ENCODE measurements around the gene FNDC3B.

The FNDC3B gene

DNA sequence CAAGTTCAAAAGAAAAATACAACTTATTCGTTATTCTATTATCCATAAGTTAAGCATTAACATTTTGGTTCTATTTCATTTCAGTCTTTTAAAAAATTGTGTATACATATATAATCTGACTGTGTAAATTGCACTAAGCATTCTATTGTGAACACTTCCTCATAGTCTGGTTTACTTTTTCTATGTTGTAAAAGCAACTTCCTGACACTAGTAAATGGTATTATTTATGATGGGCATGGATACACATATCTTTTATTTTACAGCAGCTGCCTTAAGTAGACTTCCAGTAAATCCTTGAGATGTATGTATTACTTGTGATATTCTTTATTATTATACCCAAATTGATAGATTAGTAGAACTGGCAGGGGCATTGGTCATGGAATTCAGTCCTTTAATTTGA lies 58.2 kb downstream of the FNDC3B start:
- no peak for DNase-seq (ENCODE audit: low spot score)
- TF ChIP-seq, protein P1, sequence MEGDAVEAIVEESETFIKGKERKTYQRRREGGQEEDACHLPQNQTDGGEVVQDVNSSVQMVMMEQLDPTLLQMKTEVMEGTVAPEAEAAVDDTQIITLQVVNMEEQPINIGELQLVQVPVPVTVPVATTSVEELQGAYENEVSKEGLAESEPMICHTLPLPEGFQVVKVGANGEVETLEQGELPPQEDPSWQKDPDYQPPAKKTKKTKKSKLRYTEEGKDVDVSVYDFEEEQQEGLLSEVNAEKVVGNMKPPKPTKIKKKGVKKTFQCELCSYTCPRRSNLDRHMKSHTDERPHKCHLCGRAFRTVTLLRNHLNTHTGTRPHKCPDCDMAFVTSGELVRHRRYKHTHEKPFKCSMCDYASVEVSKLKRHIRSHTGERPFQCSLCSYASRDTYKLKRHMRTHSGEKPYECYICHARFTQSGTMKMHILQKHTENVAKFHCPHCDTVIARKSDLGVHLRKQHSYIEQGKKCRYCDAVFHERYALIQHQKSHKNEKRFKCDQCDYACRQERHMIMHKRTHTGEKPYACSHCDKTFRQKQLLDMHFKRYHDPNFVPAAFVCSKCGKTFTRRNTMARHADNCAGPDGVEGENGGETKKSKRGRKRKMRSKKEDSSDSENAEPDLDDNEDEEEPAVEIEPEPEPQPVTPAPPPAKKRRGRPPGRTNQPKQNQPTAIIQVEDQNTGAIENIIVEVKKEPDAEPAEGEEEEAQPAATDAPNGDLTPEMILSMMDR (IDR thresholded peaks at IDR 0.05; ENCODE audit: extremely low read depth, missing control alignments), result no peak

DNA sequence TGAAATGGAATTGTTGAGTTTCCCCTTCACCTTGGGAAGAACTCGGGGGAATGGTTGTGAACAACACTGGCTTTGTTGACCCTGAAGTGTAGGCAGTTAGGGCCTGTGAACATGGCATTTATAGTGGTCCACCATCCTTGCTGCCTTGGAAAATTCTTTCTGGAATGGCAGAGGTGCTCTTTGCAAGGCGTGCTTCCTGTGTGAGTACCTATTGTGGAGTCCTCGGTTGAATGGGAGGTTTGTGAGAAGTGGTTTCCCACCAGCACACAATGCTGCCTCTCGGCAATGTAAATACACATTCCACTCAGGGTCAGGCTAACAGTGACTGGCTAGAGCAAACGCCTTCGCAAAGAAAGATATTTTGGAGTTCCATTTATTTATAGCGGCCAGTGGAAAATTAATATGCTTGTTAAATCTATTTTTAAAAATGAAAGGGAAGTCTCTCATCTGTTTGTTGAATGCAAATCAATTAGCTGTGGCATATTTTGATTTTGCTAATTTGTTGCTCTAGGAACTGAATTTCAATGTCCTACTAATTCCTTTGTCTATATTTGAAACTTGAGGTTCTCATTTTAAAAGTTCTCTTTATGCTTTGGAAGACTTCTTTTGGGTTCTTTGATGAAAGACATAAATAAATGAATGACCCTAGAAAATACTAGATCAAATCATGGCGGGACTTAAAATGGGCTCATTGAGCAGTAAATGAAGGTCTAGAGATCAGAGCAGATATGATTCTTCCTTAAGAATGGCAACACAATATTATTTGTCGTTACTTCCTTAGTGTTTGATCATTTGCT lies 59.5 kb downstream of the FNDC3B start:
- TF ChIP-seq, protein P1 (IDR thresholded peaks at IDR 0.05; ENCODE audit: extremely low read depth, missing control alignments), result no peak
- no peak for DNase-seq (ENCODE audit: low spot score)

DNA sequence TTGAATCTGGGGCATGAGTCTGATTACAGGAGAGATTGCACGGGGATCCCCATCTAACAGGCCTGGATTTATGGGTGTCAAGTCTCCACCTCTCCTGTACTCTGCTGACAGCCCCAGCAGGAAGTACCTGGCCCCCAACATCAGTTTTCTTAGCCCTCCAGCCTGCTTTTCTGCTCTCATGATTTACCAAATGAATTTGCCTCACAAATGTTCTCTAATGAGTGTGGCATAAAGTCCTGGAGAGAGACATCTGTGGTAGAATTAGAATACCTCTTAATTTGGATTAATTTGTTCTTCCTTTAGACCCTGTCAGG lies 60.1 kb downstream of the FNDC3B start:
- DNase-seq (ENCODE audit: low spot score), result no peak
- TF ChIP-seq, protein P1 (IDR thresholded peaks at IDR 0.05; ENCODE audit: extremely low read depth, missing control alignments), result no peak

DNA sequence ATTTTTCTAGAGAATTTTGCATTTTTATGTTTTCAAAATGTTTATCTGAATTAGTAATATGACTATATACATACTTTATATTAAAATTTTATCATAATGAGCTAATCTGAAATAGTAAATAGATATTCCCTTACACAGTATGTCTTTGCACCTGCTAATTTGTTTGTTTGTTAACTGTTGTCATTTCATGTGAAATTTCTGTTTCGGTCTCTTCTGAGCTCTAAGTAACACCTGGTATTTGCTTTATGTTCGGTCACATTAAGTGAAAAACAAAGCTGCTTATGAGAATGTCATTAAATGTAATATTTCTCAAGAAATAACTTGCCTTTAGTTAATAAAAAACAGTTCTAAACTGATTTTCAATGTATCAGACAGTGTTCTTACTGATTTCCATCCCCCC lies 61.1 kb downstream of the FNDC3B start:
- TF ChIP-seq, protein P1 (IDR thresholded peaks at IDR 0.05; ENCODE audit: extremely low read depth, missing control alignments), result no peak
- DNase-seq (ENCODE audit: low spot score), result no peak

DNA sequence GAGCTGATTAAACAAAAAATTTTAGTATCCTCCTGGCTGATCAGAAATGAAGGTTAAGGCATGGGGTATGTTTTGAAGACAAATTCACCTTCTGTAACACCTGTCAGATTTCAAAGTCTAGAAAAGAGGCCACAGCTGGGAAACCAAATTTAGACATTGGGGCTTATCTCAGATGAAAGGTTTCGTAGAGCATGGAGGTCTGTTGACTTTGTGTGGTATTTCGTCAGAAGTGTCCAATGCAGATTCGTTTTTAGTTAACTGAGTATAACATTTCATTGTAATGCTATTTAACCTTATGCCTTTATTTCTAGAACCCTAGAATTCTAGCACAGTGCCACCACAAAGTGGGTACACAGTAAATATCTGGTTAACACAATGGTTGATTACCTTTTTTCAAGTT lies 61.7 kb downstream of the FNDC3B start:
- peak; percentile 29 for DNase-seq (ENCODE audit: low spot score)
- TF ChIP-seq, protein P1 (IDR thresholded peaks at IDR 0.05; ENCODE audit: extremely low read depth, missing control alignments), result no peak

DNA sequence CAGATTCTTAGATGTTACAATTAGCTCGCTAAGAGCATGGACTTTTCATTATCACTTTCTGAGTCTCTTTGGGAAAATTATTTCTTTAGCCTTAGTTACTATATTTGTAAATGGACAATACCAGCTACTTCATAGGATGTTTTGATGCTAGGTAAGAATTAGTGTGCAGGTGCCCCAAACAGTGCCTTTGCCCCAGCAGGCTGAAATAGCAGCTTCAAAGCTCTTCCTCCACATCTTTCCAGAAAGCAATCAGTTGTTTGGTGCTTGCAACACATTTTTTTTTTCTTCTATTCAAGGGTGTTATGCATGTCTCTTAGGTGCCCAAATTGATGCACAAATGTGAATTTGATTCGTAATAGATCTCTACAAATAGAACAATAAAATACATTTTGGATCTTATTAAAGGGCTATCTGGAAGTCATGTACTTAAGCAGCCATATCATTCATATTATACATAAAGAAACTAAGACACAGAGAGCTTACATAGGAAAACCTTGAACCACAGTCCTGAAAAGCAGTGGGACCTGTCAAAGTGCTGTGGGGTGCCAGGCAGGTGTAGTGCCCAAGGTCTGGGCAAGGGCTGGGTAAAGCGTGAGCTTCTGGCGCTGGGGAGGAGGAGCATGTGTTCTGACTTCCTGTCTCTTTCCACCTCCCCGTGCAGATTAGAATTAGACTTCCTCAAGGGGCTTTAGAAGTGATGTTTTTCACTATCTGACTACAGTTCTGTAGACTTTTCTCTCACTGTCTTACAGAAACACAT lies 62.9 kb downstream of the FNDC3B start:
- TF ChIP-seq, protein P1 (IDR thresholded peaks at IDR 0.05; ENCODE audit: extremely low read depth, missing control alignments), result no peak

DNA sequence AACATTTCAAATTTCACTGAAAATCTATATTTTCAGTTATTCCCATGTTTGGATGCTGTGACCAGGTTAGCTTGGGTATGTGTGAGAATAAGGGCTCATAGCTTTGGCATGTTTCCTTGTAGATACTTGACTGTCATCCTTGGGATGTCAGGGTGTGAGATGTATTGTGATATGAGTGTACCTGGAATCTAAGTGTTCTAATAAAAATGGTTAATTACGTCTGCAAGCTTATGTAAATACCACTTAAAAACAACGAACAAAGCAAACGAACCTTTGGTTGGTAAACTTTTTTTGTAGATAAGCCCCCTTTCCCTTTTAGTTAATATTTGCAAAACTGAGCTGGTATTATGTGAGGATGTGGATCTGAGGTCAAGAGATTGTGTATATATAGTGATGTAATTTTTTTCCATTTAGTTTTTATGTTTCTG lies 63.5 kb downstream of the FNDC3B start:
- DNase-seq (ENCODE audit: low spot score), result no peak
- TF ChIP-seq, protein P1 (IDR thresholded peaks at IDR 0.05; ENCODE audit: extremely low read depth, missing control alignments), result no peak

More for the DNA sequence above, 62.9 kb downstream of the FNDC3B start:
- no peak for DNase-seq (ENCODE audit: low spot score)

All from GM20000 (cell line).